ENCODE data around the gene PRRG2.

Gene PRRG2

GRCh38 chr19:49557641-49558325 lies 23.3 kb upstream of the PRRG2 start:
- peak; percentile 35 for DNase-seq

GRCh38 chr19:49558591-49558990 lies 22.5 kb upstream of the PRRG2 start:
- no peak for DNase-seq

GRCh38 chr19:49559443-49559842 lies 21.7 kb upstream of the PRRG2 start:
- DNase-seq: no peak

GRCh38 chr19:49559928-49560327 lies 21.2 kb upstream of the PRRG2 start:
- no peak for DNase-seq

DNA sequence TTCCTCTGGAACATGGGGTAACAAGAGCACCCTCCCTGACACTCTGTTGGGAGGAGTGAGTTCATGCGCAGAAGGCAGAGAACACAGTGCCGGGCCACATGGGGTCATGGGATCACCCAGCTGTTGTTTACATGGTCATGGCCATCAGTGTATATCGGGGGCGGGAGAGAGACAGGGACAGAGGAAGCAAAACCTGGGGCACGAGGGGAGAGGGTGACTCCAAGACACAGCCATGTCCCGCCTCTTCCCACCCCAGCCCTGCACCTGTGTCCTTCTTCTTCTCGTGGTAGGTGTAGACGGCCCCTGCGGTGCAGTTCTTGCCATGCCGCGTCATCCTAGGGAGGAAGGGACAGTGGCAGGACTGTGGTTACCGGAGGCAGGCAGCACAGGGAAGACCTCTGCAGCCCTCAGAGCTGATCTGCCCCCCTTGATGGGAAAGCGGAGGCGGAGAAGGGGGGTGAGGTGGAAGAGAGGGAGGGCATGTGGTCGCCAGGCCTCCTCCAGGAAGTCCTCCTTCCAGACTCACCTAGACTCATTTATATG lies 20.7 kb upstream of the PRRG2 start:
- DNase-seq: peak; percentile 64

- DNase-seq: no peak
These were observed 16.5 kb upstream of the PRRG2 start for GRCh38 chr19:49564616-49565045.

DNA sequence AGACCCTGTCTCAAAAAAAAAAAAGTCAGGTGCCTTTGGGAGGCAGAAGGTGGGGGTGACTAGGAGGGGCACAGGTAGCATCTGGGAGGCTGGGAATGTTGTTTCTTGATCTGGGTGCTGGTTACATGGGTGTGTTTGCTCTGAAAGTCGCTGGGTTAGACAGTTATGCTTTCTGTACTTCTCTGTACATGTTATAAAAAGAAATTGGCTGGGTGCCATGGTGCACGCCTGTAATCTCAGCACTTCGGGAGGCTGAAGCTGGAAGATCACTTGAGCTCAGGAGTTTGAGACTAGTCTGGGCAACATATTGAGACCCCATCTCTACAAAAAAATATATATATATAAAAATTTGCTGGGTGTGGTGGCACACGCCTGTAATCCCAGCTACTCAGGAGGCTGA lies 15.9 kb upstream of the PRRG2 start:
- no peak for DNase-seq

- DNase-seq: no peak
These were observed 14.8 kb upstream of the PRRG2 start for GRCh38 chr19:49566302-49566701.

DNA sequence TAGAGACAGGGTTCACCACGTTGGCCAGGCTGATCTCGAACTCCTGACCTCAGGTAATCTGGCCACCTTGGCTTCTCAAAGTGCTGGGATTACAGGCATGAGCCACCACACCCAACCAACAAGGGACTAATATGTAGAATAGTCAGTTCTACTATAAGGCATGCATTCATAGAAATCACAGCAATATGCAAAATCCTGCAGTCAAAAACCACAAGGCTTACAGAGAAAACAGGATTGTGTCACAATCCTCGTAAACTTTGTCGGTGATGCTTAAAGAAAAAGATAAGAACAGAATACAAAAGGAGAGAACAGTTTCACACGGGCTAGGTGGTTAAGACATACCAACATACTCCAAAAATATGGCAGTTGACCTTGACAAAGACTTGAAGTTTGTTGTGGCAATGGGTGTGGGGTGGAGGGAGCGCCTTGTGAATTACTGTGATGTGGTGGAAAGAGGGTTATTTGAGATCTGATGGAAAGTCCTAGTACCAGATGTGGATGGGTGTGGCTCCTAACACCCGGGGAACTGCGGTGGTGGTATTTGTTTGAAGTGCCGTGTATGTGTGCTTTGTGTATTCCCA lies 13.2 kb upstream of the PRRG2 start:
- DNase-seq: peak; percentile 66

DNA sequence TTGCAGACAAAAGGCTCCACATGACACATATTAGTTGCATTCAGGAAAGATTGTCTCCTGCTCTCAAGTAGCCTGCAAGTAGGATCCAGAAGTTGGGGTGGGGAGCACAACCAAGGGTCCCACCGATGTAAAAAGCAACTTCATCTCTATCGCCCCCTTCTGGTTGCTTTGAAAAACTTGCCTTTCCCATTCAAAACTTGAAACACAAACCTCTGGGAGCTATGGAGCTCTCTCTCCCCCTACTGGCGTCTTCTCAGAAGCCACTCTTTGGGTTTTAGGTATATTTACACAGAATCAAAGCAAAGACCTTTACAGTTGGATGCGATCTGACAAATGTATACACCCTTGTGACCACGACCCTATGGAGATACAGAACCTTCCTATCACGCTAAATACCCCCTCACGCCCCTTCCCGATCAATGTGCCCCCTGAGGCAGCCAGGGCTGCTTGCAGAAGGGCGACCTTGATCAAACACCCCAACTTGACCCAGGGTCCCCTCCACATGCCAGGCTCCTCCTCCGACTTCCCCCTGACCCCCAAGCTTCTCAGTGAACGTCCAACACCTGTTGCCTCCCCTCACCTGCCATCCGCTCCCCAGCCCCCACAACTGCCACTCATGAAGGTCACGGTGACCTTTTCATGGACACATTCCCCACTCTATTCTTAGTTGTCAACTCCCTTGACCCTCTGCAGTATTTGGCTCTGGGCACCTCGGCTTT lies 10.8 kb upstream of the PRRG2 start:
- peak; percentile 67 for DNase-seq

GRCh38 chr19:49570997-49571676 lies 10.0 kb upstream of the PRRG2 start:
- DNase-seq: no peak

DNA sequence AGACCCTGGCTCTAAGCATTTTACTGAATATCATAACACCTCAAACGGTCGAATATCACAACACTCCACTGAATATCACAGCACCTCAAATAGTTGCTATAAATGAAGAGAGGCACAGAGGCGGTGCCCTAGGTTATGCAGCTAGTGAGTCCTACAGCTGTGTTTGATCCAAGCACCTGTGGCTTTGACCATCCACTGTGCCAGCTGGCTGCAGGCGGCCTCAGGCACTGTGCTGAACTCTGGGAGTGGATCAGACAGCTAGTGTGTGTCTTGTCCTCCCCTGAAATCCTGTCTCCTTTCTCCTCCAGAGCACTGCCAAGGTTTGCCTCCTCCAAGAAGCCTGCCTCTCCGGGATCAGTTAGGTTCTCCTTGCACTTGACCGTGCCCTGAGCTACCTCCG lies 8.1 kb upstream of the PRRG2 start:
- no peak for DNase-seq

GRCh38 chr19:49573425-49573824 lies 7.7 kb upstream of the PRRG2 start:
- no peak for DNase-seq

GRCh38 chr19:49574206-49574755 lies 6.8 kb upstream of the PRRG2 start:
- DNase-seq: no peak

DNA sequence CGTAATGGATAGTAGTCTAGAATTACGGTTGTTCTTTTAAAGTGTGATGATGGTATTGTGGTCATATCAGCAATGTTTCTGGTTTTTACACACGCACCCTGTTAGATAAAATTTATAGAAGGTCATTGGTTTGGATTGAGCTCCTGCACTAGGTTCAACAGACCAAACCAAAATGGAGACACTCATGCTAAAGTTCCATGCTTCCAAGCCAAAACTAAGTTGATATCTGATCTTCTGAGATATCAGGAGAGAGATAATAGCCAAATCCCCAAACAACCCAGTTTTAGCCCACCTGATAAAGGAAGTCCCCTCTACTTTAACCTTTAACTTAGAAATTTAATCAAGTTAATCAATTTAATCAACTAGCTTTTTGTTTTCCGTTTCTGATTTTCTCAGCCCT lies 1.9 kb upstream of the PRRG2 start:
- DNase-seq: no peak

- DNase-seq: peak; percentile 27
These were observed 1.2 kb upstream of the PRRG2 start for GRCh38 chr19:49579947-49580263.

DNA sequence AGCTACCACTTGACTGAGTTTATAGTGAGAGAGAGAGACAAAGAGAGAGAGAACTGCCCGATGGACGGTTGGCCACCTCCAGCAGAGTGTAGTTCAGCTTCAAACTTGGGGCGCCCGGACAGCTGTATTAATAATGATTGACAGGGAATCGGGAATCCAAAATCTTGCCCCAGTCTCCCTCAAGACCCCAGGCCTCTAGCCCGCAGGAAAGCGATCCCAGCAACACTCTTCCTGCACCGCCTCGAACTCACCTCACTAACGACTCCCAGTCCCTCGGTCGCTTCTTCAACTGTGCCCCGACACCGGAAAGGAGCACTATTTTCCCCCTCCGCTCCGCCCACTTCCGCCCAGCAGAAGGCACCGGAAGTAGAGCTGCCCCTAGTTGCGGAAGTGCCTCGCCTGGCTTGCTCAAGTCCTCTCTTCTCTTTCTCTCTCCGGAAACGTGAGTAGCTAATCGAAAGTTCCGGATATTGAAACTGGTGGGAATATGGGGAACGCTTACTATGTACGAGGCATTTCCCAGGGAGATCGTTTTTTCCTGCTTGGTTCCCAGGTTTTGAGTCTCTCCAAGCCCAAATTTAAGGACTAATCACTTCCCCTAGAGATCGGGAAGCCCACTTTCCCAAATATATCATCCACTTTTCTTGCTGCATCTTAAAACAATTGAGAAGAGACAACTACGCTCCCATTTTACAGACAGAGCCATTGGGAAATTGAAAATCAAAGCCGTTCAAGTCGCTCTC lies 681 bp upstream of the PRRG2 start, which contains the start of gene NOSIP:
Gene NOSIP, minus strand, starts transcription at position 293 of the 743 bp plus-strand sequence. CDS start 19,865 bp downstream, outside the sequence.
- peak; percentile 98 for DNase-seq

DNA sequence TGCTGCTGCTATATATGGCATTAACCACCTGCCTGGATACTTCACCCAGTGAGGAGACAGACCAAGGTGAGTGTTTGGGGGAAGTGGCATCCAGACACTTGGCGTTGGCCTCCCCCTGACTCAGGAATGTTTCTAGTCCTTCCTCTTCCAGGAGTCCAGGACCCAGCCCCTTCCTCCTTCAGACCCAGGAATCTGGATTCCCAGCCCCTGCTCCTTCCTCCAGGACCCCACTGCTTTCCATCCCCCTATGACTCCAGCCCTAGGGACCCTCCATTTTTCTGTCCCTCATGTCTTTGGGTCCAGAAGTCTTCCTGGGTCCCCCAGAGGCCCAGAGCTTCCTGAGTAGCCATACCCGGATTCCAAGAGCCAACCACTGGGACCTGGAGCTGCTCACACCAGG lies 2.1 kb downstream of the PRRG2 start:
- no peak for DNase-seq

- no peak for DNase-seq
These were observed 3.9 kb downstream of the PRRG2 start for GRCh38 chr19:49585023-49585422.

DNA sequence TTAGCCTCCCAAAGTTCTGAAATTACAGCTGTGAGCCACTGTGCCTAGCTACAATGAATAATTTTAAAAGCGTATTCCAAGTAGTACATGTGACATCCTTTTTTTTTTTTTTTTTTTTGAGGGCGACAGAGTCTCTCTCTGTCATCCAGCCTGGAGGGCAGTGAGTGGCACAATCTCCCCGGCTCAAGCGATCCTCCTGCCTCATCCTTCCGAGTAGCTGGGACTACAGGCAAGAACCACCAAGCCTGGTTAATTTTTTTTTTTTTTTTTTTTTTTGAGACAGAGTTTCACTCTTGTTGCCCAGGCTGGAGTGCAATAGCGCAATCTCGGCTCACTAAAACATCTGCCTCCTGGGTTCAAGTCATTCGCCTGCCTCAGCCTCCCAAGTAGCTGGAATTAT lies 6.1 kb downstream of the PRRG2 start:
- DNase-seq: no peak

DNA sequence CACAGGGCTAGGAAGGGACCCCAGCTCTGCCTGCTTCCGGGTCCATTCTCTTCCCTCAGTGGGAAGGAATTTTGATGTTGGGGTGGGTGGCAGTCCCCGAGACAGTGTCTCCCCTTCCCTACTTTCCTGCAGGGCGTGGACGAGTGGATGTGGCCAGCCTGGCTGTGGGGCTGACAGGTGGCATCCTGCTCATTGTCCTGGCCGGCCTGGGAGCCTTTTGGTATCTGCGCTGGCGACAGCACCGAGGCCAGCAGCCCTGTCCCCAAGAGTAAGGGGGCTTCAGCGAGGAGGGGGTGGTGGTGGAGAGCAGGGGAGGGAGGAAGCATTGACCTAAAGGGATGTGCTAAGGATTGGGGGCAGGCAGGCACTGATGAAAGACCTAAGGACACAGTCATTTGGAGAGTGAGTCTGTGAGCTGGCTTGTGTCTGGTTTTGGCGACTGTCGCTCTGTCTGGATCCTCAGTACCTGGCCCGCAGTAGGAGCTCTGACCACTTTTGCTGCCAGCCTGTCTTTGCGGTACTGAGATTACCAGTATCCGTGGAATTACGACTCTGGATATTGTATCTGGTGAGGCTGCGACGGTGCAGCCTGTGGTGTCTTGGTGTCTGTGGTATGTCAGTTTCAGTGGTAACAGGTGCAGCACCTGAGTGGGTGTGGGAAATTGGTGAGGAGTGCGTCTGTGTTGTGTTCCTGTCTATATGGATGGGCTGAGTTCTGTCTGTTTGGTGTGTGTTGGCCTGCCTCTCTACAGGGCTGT lies 7.4 kb downstream of the PRRG2 start:
- DNase-seq: peak; percentile 63

DNA sequence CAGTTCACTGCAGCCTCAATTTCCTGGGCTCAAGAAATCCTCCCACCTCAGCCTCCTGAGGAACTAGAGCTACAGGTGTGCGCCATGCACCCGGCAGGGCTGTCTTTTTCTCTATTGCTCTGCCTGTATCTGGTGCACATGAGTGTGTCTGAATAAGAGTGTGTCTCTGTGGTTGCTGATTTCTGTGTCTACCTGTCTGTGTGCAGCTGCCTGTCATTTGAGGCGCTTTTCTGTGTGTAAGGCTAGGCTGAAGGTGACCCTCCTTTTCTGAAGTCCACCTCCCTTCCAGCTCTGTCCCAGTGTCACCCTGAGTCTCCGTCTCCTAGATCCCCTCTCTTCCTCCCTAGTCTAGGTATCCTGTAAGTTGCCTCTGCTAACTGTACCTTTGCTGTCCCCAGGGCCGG lies 8.4 kb downstream of the PRRG2 start:
- DNase-seq: no peak
